NK-92 (cell line): ENCODE results near the gene COASY.

Source experiments
- DNase-seq: peaks from one replicate; lab custom pipeline; 2025; ENCODE audit not compliant: unreplicated experiment; lab: John Stamatoyannopoulos, UW

COASY gene

DNA sequence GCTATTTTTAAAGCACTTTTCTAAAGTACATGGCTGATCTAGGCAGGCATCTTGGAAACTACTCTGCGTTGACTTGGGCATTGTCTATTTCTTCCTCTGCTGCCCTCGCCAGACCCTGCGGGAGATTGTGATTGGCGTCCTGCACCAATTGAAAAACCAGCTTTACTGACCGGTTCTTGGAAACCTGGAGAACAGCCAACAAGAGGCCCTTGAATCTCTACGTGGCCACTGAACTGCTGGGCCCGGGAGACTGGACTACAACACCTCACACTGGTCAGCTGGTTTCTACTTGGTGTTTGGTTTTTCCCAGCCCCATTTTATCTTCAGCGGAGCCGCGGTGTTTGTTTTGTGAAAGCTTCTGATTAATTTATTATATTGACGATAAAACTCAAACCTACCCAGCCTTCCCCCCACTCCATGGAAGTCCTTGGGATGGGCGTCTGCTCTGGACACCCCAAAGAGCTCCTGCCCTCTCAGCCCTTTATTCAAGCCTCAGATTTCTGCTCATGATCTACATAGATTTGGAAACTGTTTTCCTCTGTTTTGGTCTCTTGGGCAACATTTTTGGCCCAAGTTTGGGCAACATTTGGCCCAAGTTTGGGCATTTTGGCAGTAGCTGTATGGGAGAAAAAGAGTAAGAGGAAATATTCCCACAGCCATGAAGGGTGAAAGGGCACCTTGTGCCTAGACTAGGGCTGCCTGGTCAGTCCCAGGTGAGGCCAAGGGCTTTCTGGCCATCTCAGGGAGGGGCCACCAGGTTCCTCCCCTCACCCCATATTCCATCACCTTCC lies 9.7 kb downstream of the COASY start:
- no peak for DNase-seq

DNA sequence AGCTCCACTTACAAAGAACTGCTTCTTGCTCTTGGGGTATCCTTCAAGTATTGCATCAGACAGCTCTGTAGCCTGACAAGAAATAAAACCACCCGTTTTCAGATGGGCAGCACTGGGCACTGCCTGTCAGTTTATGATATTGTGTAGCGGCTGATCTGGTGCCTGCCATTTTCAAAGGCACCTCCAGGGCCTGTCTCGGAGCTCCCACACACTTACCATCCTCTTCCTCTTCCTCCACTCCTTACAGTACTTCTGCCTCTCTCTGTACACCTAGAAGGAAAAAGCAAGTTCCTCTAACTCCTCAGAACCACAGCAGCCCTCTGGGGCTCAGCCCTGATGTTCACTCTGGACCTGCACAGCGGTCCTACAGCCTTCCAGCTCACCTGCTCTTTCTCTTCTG lies 11.1 kb downstream of the COASY start:
- DNase-seq, result no peak

DNA sequence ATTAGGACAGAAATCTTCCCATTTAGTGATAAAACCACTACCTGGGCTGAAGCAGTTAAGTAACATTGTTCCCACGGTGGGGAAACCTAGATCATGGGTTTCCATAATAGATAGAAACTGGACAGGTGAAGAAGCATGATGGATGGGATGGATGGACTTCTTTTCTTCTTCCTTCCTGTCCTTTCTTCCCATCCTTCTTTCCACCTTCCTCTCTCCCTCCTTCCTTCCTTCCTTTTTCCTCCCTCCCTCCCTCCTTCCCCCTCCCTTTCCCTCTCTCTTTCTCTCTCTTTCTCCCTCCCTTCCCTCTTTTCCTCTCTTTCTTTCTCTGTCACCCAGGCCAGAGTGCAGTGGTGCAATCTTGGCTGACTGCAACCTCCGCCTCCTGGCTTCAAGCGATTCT lies 12.5 kb downstream of the COASY start:
- DNase-seq, result no peak

DNA sequence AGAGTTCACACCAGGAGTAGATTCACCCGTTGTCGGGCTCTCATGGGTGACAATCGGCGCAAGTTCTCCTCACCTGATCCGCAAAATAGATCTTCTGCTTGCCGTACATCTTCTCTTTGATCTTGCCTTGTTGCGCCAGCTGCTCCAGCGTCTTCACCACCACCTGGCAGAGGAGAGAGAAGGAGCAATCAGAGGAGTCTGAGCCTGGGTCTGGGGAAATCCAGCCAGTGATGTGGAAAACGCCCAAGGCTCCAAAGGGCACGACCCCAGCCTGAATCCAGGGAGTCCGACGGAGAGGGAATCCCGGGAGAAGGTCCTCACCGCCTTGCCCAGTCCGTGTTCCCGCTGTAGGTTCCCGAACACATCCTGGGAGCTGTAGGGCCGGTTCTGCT lies 15.2 kb downstream of the COASY start:
- no peak for DNase-seq

DNA sequence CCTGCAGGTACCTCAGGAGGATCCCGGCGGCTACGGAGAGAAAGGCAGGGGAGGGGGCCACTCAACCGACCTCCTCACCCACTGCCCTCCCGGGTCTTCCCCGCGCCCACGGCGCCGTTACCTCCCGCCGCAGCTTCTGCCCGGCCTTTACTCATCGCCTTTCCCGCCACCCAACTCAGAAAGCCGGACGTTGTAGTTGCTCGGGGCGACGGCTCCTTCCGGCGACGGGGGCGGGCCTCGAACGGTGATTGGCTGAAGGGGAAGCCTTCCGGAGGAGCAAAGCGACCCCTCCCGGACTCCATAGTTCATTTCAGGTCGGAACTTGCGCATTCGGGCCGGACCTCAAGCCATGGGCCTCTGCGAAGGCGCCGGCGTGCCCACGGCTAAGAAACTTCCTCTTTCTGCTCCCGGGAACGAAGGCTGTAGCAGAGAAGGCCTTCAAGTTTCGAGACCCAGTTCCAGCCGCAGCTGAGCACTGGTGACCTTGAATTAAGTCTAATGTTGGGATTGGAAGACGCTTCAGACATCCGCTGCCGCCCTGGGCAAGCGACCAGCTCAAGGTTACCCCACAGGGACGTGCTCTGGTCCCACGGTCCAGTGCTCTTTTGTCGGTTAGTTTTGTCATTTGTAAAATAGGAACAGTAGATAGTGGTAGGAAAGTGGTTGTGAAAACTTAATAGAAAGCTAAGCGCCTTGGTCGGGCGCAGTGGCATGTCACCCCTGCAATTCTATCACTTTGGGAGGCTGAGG lies 15.8 kb downstream of the COASY start, which contains the start of gene PSMC3IP:
Gene PSMC3IP, minus strand, starts transcription at position 198 of the 750 bp plus-strand sequence. Its CDS starts 43 bp downstream, at position 155.
- peak; percentile 29 for DNase-seq

DNA sequence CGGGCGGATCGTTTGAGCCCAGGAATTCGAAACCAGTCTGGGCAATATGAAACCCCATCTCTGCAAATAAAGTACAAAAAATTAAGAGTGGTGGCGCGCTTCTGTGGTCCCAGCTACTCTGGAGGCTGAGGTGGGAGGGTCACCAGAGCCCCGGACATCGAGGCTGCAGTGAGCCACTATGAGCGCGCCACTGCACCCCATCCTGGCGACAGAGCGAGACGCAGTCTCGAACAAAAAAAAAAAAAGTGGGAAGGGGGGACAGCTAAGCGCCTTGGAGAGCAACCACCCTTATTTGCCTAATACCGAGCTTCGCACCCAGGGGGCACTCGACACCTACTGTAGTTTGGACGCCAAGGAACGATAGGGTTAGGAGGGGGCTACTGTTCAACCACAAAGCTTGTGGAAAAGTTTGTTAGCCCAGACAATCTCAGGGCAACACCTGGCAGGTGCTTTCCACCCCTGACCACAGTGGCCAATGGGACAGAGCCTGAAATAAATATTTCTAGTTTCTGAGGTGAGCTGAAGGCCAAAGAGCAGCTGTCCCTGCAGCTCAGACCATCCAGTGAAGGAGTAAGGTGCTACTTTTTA lies 16.4 kb downstream of the COASY start:
- DNase-seq, result no peak

DNA sequence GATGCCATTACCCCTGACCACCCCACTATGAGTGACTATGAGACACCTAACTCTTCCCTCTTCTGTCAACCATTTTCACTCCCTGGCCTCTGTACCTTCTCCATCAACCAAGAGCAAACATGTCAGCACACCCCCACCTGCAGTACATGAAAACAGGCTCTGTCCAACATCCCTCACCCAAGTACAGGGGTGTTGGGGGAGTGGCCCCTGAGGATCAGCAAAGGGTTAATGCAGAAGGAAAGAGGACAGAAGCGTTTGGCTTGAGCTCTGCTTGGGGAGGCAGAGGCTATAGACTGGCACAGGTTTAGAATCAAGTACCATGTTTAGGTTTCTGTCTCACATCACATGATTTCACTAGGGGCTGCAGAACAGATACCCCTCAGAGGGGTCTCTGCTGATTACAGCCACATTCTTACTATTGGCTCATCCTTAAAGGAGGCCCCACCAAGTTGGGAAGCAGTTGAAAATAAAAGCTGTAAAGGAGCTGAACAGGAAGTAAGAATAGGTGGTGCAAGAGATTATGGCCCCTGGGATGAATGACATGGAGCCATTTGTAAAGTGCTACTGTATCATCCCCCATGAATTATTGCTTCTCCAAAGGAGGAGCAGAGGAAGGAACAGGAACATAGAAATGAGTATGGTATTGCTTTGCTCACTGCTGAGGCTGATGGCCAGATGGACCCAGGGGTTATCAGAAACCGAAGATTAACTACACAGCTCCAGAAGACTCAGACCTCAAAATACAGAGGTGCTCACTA lies 18.0 kb downstream of the COASY start:
- no peak for DNase-seq

DNA sequence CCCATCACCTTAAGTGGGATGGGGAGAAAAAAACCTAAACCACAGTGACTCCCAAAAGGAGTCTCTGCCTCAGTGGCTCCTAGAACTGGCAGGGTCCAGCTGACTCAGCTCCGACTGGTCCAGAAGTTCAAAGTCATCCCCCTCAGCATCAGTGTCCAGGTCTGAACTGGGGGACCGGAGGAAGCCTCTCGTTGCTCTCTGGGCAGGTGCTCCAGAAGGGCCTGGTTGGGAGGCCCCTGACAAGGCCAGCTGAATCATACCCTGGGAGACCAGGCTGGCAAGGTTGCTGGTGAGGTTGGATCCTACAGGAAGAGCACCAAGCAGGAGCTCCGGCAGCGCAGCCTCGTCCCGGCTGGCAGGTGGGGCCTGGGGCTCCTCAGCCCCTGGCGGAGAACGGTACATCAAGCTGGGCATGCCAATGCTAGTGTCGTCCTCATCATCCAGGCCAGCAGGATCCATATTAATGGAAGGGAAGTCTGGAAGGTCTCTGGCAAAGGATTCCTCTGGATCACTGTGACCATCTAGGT lies 19.9 kb downstream of the COASY start:
- no peak for DNase-seq

DNA sequence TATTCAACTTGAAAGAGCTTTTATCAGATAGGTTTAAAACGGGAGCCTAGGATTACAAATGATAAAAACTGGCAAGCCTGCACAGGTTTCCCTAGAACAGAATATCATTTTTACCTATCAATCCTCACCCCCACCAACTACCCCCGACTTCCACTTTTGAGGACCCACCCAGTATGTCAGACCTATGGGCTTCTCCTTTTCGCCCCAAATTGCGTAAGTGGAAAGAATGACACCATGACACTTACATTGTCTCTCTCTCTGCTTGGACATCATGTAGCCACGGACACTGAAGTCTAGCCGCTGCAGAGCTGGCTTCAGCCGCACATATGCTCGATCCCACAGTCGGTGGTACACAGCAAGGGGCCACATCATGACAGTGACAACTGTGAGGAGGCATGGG lies 22.9 kb downstream of the COASY start:
- DNase-seq, result no peak

DNA sequence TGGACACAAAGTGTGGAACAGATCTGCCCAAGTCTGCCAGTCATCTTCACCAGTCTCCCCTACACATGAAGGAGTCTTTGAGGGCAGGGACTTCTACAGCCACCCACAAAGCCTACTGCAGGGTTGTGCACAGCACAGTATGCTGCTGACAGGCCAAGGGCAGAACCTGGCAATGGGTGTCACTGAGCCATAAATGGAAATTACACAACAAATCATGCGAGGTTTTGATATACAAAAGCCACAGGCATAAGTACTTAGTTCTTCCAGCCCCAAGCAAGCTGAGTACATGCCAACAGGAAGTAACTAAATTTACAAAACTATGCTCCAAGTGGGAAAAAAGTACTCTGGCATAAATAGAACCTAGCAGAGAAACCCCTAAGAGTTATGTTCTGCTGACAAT lies 23.4 kb downstream of the COASY start:
- no peak for DNase-seq

DNA sequence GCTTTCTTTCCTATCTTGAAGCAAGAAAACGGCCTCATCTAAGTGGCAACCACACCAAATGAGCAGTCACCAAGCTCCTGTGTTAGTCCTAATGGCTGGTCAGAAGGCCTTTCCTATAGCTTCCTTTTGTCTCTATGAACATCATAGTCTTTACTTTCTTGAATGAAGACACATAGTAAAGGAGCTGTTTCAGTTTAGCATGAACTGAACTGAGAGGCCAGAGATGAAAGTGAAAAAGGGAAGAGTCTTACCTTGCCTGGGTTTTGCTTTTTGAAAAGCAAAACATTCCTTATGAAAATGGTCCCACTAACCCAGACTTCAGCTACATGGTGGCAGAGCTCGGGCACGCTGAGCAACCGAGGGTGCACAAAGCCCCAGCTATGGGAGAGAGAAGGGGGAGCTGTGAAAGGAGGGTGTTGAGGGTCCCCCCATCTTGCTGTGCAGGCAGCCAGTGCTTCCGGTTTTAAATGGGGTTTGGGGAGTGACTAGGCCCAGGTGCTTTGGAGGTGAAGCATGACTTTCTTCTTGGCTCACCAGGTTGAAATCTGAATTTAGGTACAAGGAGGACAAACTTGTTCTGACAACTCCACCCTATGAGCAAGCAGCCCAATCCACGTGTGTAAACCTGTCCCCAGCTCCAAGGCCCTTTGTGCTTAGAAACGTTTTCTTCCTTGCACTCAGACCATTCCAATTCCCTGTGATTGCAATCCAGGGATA lies 24.7 kb downstream of the COASY start:
- no peak for DNase-seq

DNA sequence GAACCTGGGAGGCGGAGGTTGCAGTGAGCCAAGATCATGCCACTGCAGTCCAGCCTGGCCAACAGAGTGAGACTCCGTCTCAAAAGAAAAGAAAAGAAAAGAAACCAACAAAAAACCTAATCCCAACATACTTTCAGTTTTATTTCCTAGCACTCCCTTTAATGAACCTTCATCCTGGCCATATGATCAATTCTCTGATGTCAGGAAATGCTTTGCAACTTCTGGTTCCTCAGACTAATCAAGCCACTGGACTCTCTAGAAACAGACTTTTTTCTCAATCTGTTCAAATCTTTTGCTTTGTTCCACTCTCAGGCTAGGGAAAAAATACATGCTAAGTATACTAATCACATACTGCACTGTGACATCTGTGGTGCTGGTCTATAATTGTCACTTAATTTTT lies 28.9 kb downstream of the COASY start:
- no peak for DNase-seq

DNA sequence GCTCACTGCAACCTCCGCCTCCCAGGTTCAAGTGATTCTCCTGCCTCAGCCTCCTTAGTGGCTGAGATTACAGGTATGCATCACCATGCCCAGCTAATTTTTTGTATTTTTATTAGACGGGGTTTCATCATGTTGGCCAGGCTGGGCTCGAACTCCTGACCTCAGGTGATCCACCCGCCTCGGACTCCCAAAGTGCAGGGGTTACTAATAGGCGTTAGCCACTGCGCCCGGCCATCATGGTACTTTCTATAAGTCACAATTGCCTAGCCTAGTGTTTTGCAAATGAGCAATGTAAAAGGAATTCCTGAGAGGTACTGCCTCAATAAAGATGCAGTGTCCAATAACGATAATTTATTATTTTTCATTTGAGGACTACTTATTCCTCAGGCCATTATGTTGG lies 29.5 kb downstream of the COASY start:
- DNase-seq, result no peak

DNA sequence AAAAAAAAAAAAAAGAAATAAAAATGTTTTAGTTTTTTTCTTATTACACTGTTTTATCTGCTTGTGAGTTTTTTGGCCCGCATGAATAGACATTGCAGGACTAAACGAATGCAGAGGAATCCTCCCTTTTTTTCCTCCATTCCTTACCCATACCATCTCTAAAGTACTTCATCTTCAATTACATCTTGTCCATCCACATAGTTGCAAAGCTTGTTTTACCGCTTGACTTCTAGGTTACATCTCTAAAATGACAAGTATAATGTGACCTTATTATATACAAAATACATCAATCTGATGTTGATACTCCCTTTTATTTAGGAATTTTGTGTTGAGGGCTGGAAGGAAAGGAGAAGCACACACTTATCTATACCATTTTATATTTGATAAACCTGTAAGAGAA lies 34.4 kb downstream of the COASY start:
- DNase-seq, result no peak

DNA sequence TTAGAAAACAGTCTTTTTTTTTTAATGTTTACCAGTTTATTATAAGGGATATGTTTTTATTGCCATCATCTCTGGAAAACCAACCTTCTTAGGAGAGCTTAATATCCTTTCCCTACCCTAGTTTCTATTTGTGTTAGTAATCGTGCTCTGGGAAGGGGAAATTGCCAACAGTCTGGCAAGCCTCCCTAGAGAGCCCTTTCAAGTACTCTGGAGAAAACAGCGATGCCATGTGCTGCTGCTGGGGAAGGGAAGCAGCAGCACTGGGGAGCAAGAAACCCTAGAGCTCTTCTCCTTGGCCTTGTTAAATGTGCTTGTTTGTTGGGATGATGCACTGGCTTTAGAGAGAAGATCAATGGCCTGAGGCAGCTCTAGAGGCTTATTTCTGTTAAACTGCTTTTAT lies 37.0 kb downstream of the COASY start:
- DNase-seq, result no peak

DNA sequence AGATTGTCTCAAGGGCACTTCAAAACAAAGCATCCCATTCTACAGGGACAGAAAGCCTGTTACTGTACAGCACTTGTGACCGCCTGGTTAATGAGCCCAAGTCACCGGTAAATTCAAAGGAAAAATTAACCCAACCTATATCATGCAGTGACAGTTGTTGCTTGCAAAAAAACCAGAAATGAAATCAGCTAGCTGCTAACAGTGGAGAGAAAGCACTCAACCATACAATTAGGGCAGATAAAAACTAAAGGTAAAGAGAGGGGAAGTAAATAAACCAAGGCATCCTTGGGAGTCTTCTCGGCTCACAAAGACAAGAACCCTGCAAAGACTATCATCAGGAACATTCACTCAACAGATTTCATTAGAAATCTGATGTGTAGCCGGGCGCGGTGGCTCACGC lies 41.4 kb downstream of the COASY start:
- DNase-seq, result no peak

DNA sequence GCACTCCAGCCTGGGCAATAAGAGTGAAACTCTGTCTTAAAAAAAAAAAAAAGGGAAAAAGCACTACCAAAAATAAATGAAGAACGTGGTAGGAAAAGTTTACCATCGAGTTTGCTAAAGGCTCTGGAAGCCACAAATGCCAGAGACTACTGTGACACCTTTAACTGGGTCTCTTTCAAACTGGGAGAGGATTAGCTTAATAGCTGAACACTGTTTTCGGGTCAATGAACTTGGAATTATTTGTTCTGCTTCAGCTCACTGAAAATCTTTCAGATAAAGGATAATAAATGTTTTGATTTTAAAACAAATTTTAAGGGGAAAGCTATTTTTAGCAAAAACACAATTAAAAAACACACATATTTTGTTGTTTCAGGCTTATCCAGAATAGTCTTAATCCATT lies 45.8 kb downstream of the COASY start:
- DNase-seq, result no peak

DNA sequence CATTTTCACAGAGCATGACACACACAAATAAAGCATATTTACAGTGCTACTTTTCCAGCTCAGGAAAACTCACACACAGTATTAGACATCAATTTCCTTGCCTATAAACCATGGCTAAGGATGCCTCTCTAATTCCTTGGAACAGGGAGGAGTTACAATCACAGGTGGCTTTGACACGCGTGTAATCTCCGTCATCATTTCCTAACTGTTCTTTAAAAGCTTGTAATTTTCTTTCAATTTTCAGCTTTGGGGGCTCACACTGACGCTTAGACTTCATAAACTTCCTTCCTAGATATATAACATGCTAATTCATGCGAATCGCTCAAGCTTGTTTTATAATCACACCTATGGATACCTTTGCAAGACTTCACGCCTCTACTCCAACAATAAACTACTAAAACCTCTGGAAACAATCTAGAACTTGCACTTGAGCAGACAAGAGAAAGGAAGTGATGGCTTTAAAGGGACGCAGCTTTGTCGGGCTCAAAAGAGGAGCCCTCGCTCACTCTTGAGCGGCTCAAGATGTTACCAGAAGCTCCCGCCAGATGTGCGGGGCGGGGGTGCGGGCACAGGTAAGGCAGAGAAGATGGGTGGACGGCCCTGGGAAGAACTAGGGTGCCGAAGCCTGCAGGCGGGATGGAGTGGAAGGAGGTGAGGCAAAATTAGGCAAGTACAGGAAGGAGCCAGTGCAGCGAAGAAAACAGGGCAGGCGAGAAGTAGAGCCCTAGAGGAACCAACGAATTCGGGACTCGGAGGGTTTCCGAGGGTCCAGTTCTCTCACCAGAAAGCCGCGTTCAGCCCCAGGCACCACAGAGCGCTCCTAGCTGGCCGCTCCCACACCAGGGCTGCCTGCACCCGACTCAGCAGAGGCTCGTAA lies 46.6 kb downstream of the COASY start:
- no peak for DNase-seq

DNA sequence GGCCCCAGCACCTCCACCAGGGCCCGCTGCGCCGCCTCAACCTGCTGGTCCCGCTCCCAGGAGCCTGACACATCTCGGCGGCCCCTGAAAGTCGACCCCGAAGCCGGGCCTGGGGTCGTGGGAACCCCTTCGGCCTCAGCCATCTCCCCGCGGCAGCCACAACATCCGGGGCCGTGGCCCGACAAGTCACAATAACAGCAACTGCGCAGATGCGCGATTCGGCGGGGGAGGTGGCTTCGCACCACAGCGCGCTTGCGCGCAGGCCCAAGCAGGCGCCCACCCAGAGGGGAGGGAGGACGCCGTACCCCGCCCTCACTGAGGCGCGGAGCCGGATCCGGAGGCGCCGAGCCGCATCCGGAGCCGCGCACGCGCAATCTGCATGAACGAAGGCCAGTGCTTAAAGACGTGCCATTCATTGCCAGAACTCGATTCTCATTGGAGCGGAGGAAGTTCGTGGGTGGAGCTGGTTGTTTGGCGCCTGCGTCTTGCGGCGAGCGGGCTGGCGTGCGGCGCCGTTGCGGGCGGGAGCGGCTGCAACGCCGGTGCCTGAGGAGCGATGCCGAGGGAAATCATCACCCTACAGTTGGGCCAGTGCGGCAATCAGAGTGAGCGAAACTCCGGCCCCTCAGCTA lies 47.4 kb downstream of the COASY start, which contains the start of the genes RETREG3 and TUBG1:
Gene RETREG3, minus strand, starts transcription at position 193 of the 632 bp plus-strand sequence. Its CDS starts 50 bp downstream, at position 143.
Gene TUBG1, plus strand, starts transcription at position 502 of the 632 bp plus-strand sequence. Its CDS starts 55 bp downstream, at position 557.
- peak; percentile 90 for DNase-seq
